Measurements from ENCODE around the gene MLXIP.
"Not testable (repeated sequence)": the region's sequence is repeated elsewhere in the genome, so short reads cannot be mapped to it uniquely, and the experiment has no call there.

MLXIP gene

DNA sequence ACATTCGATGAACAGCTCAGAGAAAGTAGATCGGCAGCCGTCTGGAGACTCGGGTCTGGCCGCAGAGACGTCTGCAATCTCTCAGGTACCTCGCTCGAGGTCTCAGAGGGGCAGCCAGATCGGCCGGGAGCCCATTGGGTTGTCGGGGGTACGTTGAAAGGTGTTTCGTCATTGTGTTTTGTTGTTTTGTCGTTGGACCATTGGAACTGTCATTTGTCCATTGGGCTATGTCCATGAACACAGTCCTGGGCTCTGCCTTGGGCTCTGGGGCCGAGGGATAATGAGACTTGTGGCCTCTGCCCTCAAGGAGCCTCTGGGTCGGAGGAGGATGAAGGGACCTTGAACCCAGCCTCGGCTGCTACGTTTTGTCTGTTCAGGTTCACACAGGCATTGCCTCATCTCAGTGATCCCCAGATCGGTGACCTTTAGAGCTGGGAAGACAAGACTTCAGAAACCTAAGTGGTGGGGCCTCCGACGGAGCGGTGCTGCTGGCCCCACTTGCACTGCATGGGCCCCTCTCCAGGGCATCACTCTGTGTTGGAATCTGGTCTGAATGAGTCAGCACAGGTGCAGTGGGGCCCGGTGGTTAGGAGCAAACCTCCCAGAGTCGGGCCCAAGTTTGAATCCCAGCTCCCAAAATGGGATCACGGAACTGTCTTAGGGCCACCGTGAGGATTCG is 23.6 kb upstream of the MLXIP start:
- DNase-seq, result no peak

- DNase-seq, result not testable (repeated sequence)
Measured at GRCh38 chr12:122056406-122056805, 22.1 kb upstream of the MLXIP start.

GRCh38 chr12:122057007-122057735 is 21.4 kb upstream of the MLXIP start:
- DNase-seq, result no peak

DNA sequence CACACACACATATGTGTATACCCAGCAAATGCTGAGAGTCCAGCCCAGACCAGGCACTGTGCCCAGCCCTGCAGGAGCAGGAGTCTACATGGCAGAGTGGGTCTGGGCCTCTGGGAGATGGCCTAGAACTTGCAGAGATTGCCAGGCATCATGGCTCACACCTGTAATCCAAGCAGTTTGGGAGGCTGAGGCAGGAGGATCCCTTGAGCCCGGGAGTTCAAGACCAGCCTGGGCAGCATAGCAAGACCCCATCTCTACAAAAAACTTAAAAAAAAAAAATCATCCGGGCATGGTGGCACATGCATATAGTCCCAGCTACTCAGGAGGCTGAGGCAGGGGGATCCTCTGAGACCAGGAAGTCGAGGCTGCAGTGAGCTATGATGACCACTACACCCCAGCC is 20.8 kb upstream of the MLXIP start:
- DNase-seq, result no peak

GRCh38 chr12:122058549-122059149 is 19.9 kb upstream of the MLXIP start:
- DNase-seq, result no peak

GRCh38 chr12:122059203-122059960 is 19.2 kb upstream of the MLXIP start:
- no peak for DNase-seq

DNA sequence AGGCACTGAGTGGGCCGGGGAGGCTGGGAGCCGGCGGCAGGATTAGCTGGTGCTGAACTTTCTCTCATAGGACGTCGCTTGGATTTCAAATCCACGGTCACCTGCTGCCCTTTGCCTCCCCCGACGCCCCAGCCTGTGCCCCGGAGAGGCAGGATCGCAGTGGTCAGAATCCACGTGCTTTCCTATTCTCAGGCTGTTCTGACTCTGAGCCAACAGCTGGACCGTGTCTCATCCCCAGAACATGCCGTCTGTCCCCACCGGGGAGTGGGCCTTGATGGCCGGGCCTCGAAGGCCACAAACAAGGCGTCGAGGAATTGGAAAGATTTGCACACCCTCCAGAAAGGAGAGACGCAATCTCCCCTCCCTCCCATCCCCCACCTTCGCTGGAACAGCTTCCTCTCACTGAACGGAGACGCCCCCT is 18.5 kb upstream of the MLXIP start:
- no peak for DNase-seq

- DNase-seq, result no peak
Measured at GRCh38 chr12:122061253-122061652, 17.3 kb upstream of the MLXIP start.

GRCh38 chr12:122062832-122063693 is 15.5 kb upstream of the MLXIP start:
- peak; percentile 68 for DNase-seq

DNA sequence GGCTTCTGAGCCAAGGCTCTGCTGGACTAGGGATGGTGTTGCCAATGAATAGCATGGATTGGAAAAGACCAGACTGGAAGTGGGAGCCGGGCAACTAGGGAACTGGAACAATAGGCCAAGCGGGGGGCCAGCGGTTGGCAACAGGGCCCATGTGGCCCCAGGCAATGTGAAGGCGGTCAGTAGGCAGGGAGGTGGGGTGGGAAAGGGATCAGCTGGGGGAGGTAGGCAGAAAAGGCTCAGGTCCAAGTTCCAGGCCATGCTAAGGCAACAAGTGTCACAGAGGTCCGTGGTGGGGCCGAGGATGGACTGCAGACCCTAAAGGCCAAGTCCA is 14.9 kb upstream of the MLXIP start:
- no peak for DNase-seq

GRCh38 chr12:122064025-122064777 is 14.4 kb upstream of the MLXIP start:
- DNase-seq, result peak; percentile 72

GRCh38 chr12:122064780-122065588 is 13.6 kb upstream of the MLXIP start:
- no peak for DNase-seq

DNA sequence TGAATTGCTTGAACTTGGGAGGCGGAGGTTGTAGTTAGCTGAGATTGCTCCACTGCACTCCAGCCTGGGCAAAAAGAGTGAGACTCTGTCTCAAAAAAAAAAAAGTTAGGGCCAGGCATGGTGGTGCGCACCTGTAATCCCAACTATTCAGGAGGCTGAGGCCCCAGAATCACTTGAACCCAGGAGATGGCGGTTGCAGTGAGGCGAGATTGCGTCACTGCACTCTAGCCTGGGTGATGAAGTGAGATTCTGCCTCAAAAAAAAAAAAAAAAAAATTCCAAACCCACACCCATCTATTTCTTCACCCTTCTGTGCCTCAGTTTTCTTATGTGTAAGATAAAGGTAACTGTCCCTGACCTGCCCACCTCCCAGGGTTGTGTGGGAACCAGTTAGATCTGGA is 11.0 kb upstream of the MLXIP start:
- no peak for DNase-seq

DNA sequence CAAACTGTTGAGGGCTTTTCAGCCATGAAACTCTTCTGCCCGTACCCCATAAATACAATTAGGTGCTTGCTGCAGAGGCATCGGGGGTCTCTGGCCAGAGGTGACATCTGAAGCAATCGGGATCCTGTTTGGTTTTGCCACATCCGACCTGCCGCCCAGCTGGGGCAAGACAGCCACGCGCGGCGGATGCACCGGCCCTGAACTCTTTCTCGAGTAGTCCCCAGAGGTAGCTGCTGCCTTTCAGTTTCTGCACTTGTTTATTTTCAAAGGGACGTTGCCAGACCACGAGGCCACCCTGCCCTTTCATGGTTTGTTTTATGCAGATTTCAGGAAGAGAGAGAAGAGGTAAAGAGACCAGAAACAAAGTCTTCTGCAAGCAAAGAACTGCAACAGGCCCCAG is 10.6 kb upstream of the MLXIP start:
- DNase-seq, result no peak

DNA sequence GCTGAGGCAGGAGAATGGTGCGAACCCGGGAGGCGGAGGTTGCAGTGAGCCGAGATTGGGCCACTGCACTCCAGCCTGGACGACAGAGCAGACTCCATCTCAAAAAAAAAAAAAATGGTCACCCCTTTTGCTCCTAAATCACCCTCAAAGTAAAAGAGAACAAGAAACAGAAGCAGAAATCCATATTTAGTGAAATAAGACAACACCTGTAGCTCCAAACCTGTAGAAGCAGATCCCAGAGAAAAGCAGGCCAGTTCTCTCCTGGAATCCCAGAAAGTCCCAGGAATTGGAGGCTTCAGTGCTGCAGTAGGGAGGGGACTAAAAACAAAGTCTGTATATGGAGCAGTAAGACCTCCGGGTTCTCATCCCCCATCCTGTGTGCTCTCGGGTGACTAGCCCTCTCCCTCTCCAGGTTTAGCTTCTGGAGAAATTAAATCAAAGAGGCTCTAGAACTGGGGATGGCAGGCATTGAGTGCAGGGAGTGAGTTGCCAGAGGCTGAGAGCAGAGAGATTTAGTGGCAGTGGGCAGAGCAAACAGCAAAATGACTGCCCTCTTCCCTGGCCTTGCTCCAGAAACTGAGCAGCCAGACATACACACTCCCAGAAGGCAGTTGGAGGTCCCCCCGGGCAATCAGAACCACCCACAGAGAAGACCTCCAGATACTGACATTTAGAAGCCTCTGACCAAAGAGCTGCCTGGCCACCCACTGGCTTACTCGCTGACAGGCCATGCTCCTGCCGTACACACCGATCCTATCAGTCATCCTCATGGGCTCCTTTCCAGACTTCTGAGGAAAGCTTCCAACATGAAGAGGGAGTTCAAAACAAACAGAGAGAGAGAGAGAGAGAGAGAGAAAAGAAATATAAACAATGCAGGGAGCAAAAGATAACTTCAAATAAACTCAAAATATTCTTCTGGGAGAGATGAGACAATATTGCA is 6.3 kb upstream of the MLXIP start:
- no peak for DNase-seq

- no peak for DNase-seq
Measured at GRCh38 chr12:122073815-122074214, 4.7 kb upstream of the MLXIP start.

DNA sequence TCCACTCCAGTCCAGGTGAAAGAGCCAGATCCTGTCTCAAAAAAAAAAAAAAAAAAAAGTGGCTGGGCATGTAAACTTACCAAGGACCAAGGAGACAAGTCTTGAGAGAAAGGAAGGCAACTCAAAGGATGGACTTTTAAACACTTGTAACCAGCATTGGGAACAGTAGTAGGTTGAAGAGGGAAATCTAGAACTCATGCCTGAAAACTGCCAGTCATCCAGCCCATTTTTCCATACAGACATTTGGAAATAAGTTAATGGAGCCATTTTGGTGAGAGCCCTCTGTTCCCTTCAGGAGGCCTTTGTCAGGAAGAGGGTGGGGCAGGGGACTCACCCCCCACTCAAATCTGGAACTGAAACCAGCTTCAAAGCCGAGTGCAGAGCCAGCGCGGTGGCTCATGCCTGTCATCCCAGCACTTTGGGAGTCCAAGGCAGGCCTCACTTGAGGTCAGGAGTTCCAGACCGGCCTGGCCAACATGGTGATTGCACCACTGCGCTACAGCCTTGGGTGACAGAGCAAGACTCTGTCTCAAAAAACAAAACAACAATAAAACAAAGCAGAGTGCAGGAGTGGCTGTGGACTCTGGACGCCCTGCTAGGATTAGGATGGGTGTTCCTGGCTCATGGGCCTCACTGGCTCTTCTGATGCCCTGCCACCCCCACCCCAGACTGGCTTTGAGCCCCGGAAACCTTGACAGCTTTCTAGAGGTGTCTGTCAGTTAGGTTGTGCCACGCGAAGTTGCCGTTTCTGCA is 1.6 kb upstream of the MLXIP start:
- no peak for DNase-seq

DNA sequence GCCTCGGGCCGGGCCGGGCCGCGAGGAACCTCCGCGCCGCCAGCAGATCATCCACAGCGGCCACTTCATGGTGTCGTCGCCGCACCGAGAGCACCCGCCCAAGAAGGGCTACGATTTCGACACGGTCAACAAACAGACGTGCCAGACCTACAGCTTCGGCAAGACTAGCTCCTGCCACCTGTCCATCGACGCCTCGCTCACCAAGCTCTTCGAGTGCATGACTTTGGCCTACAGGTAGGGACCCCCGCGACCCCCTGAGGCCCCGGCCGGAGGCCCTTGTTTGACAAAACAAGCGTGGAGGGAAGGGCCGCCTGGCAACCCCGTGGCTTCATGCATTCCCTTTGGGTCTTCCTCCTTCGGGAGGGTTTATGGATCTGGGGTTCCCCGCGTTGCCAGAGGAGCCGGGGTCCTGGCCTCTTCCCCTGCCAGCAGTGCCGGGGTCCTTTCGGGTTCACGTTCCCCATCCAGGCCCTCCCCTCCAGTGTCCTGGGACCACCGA is 526 bp downstream of the MLXIP start:
- peak; percentile 56 for DNase-seq
